Stimulated activated CD8-positive, alpha-beta memory T cell treated with anti-CD3 and anti-CD28 coated beads, Interleukin-4, amount 100 ng/mL, for 48 hours (primary cell): Measurements from ENCODE around the gene CEP95.
A peak's percentile ranks its signal among the peaks of the same experiment; 100 is the strongest.
"Not testable (repeated sequence)": the region's sequence is repeated elsewhere in the genome, so short reads cannot be mapped to it uniquely, and the experiment has no call there.

Source experiments
- DNase-seq: peaks from one replicate; pipeline ENCODE4 v3.0.0-alpha.2; 2020

Gene CEP95

GRCh38 chr17:64506576-64507412, at the start of gene CEP95:
Gene CEP95 (plus strand): TSS chr17:64506977. CDS start chr17:64507098, 121 bp downstream.
- DNase-seq = peak; percentile 98

- no peak for DNase-seq
Observed at GRCh38 chr17:64457156-64457555, 49.6 kb upstream of the CEP95 start.

GRCh38 chr17:64458756-64459155, 48.0 kb upstream of the CEP95 start:
- DNase-seq = no peak

- no peak for DNase-seq
Observed at GRCh38 chr17:64459284-64459747, 47.5 kb upstream of the CEP95 start.

GRCh38 chr17:64459818-64460217, 47.0 kb upstream of the CEP95 start:
- DNase-seq = not testable (repeated sequence)

- no peak for DNase-seq
Observed at GRCh38 chr17:64460955-64461354, 45.8 kb upstream of the CEP95 start.

- DNase-seq = no peak
Observed at GRCh38 chr17:64461788-64462187, 45.0 kb upstream of the CEP95 start.

GRCh38 chr17:64466019-64466735, 40.6 kb upstream of the CEP95 start:
- no peak for DNase-seq

GRCh38 chr17:64466834-64467233, 39.9 kb upstream of the CEP95 start:
- not testable (repeated sequence) for DNase-seq

- DNase-seq = no peak
Observed at GRCh38 chr17:64470625-64471024, 36.2 kb upstream of the CEP95 start.

GRCh38 chr17:64471440-64471839, 35.3 kb upstream of the CEP95 start:
- DNase-seq = no peak

GRCh38 chr17:64472564-64472963, 34.2 kb upstream of the CEP95 start:
- DNase-seq = no peak

GRCh38 chr17:64477849-64478248, 28.9 kb upstream of the CEP95 start:
- no peak for DNase-seq

- DNase-seq = no peak
Observed at GRCh38 chr17:64480951-64481350, 25.8 kb upstream of the CEP95 start.

GRCh38 chr17:64484380-64484779, 22.4 kb upstream of the CEP95 start:
- DNase-seq = no peak

- no peak for DNase-seq
Observed at GRCh38 chr17:64488301-64488700, 18.5 kb upstream of the CEP95 start.

GRCh38 chr17:64491034-64491860, 15.5 kb upstream of the CEP95 start:
- DNase-seq = peak; percentile 72

- no peak for DNase-seq
Observed at GRCh38 chr17:64491994-64492393, 14.8 kb upstream of the CEP95 start.

GRCh38 chr17:64492481-64493109, 14.2 kb upstream of the CEP95 start:
- no peak for DNase-seq

GRCh38 chr17:64494121-64494520, 12.7 kb upstream of the CEP95 start:
- no peak for DNase-seq

- not testable (repeated sequence) for DNase-seq
Observed at GRCh38 chr17:64495300-64495699, 11.5 kb upstream of the CEP95 start.

- DNase-seq = no peak
Observed at GRCh38 chr17:64496348-64496785, 10.4 kb upstream of the CEP95 start.
